ENCODE data around the gene CABP5.

The CABP5 gene

GRCh38 chr19:48030073-48030472, 13.8 kb downstream of the CABP5 start:
- DNase-seq (ENCODE audit: low spot score) = no peak

- DNase-seq (ENCODE audit: low spot score) = no peak
Measured at GRCh38 chr19:48029431-48029830, 14.4 kb downstream of the CABP5 start.

GRCh38 chr19:48025480-48025879, 18.4 kb downstream of the CABP5 start:
- no peak for DNase-seq (ENCODE audit: low spot score)

GRCh38 chr19:48023518-48023917, 20.4 kb downstream of the CABP5 start:
- DNase-seq (ENCODE audit: low spot score) = no peak

GRCh38 chr19:48023011-48023410, 20.9 kb downstream of the CABP5 start:
- no peak for DNase-seq (ENCODE audit: low spot score)

GRCh38 chr19:48020686-48021085, 23.2 kb downstream of the CABP5 start:
- no peak for DNase-seq (ENCODE audit: low spot score)

GRCh38 chr19:48010932-48011758, 32.7 kb downstream of the CABP5 start:
- no peak for DNase-seq (ENCODE audit: low spot score)

- no peak for DNase-seq (ENCODE audit: low spot score)
Measured at GRCh38 chr19:48006762-48007161, 37.1 kb downstream of the CABP5 start.

GRCh38 chr19:48004236-48004635, 39.6 kb downstream of the CABP5 start:
- no peak for DNase-seq (ENCODE audit: low spot score)

- DNase-seq (ENCODE audit: low spot score) = no peak
Measured at GRCh38 chr19:48000846-48001245, 43.0 kb downstream of the CABP5 start.

- no peak for DNase-seq (ENCODE audit: low spot score)
Measured at GRCh38 chr19:47998800-47999199, 45.1 kb downstream of the CABP5 start.

- no peak for DNase-seq (ENCODE audit: low spot score)
Measured at GRCh38 chr19:47996230-47996727, 47.6 kb downstream of the CABP5 start.

GRCh38 chr19:47994209-47994802, 49.6 kb downstream of the CABP5 start, which contains the start of gene ELSPBP1:
TSS of gene ELSPBP1 (plus strand) at chr19:47994632. CDS start at chr19:48008668, 14,036 bp downstream.
- peak; percentile 52 for DNase-seq (ENCODE audit: low spot score)

- no peak for DNase-seq (ENCODE audit: low spot score)
Measured at GRCh38 chr19:47992070-47992469, 51.8 kb downstream of the CABP5 start, which contains the start of gene BSPH1. TSS of gene BSPH1 (minus strand) at chr19:47992170. CDS start at chr19:47992081, 89 bp downstream.

- no peak for DNase-seq (ENCODE audit: low spot score)
Measured at GRCh38 chr19:47991191-47991808, 52.6 kb downstream of the CABP5 start.
